DMS 273 (cell line): ENCODE data around the gene BMP6.

Experiments
- DNase-seq: peaks from one replicate; lab custom pipeline; 2025; ENCODE audit not compliant: unreplicated experiment; lab: John Stamatoyannopoulos, UW

The BMP6 gene

GRCh38 chr6:7919871-7920270 lies 194.0 kb downstream of the BMP6 start:
- DNase-seq: peak; percentile 32

- DNase-seq: no peak
These were observed 194.5 kb downstream of the BMP6 start for GRCh38 chr6:7920425-7920824.

GRCh38 chr6:7921046-7921445 lies 195.1 kb downstream of the BMP6 start:
- DNase-seq: no peak

DNA sequence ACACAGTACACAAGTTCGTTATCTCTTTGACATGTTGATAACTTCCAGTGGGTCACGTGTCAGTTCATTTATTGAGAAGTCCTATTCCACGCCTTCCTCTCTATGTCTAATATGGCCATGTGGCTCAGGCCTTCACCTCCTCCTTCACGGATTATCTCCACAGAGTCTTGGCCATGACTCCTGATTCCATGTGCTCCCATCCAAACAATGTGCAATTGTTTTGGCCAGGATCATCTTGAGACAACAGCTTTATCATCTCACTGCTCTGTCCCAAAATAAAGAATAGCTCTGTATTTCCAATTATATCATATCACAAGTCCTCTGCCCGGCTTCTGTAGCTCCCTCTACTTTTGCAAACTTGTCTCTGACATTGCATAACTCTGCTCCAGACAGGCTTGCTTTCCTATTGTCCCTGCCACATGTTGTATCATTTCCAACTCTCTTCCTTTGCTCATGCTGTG lies 195.8 kb downstream of the BMP6 start:
- no peak for DNase-seq

DNA sequence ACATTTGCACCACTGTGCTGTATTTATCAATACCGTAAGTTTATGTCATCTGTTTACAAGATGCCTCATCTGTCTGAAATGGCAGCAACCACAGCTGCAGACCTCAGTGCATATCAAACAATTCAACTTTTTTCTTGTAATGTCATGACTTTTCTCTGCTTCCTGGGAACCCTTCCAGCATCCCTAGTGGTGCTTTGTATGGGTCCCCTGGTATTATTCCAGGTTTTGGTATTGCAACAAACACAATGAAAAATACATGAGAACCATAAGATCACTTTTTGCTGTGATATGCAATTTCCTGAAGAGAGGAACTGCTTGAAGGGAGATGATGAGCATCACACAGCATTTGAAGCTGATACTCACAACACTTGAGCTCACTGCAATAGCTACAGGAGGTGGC lies 196.7 kb downstream of the BMP6 start:
- DNase-seq: no peak

- DNase-seq: no peak
These were observed 199.0 kb downstream of the BMP6 start for GRCh38 chr6:7924867-7925266.
